Measurements from ENCODE around the gene ADGRG6. TPM values are rescaled to one million over a fixed set of nuclear protein-coding genes. Genes with fewer than 3 reads are reported as not detected.

The ADGRG6 gene
- total RNA-seq, 1 experiment from 2014 or later = 2.5 TPM

GRCh38 chr6:142455957-142456589, 154.3 kb downstream of the ADGRG6 start:
- Histone ChIP-seq H3K23me2 (ENCODE audit: insufficient read length, low read depth, low read length, poor library complexity, severe bottlenecking) (peaks cover 2% of the 10 kb centered on the region), H3K4me2 (ENCODE audit: insufficient read depth, insufficient read length, low read length) (no peak overlapping the region), H3K18ac (ENCODE audit: insufficient read length, low read depth, low read length) (no peak overlapping the region), H2AFZ (ENCODE audit: low read length) (no peak overlapping the region), H3K23ac (ENCODE audit: insufficient read length, low read depth, low read length) (no peak overlapping the region), H2AK5ac (ENCODE audit: insufficient read length, low read length) (no peak overlapping the region), H4K8ac (replicated peaks; ENCODE audit: insufficient read length, low read depth, low read length) (no peak overlapping the region), H2BK120ac (ENCODE audit: low read depth, low read length, poor library complexity, severe bottlenecking) (no peak overlapping the region), H2BK15ac (ENCODE audit: low read depth, low read length) (no peak overlapping the region), H3K9me3 (ENCODE audit: control insufficient read depth, low read depth, low read length) (no peaks in the 10 kb centered on the region), H3K56ac (ENCODE audit: insufficient read length, low read depth, low read length) (no peak overlapping the region), H3K79me2 (ENCODE audit: insufficient read depth, low read length) (no peaks in the 10 kb centered on the region), H3K4me1 (ENCODE audit: insufficient read depth, low read length) (no peaks in the 10 kb centered on the region), H4K20me1 (ENCODE audit: control insufficient read depth, insufficient read depth, insufficient read length) (no peaks in the 10 kb centered on the region), H4K91ac (ENCODE audit: insufficient read length, low read depth, low read length) (no peak overlapping the region), H2BK12ac (ENCODE audit: insufficient read length, low read depth, low read length) (no peak overlapping the region), H3K4ac (ENCODE audit: low read depth, low read length) (no peak overlapping the region), H4K5ac (ENCODE audit: insufficient read length, low read depth, low read length) (no peak overlapping the region), H3K27ac (ENCODE audit: insufficient read length, low read depth, low read length) (no peak overlapping the region), H3K9ac (ENCODE audit: extremely low read depth, insufficient read length, low read length) (no peak overlapping the region), H3T11ph (ENCODE audit: low read length) (no peak overlapping the region), H3K27me3 (ENCODE audit: insufficient read depth, low read length) (no peaks in the 10 kb centered on the region), H2BK5ac (ENCODE audit: insufficient read length, low read length) (no peak overlapping the region), H3K79me1 (ENCODE audit: insufficient read depth, low read depth, low read length, poor library complexity, severe bottlenecking) (no peaks in the 10 kb centered on the region), H3K14ac (ENCODE audit: insufficient read depth, low read length) (no peak overlapping the region), H2BK20ac (ENCODE audit: low read depth, low read length, poor library complexity, severe bottlenecking) (peak overlapping the region; percentile 26)
- no peaks in the 10 kb centered on the region; a peak in 2 of 5 replicates for H3K9me3 Mint-ChIP-seq
- no peak for DNase-seq
- H3K36me3 Mint-ChIP-seq (ENCODE audit: insufficient read depth in 1 of 3, low read depth in 3 of 3) = no peaks in the 10 kb centered on the region
- no peak overlapping the region for H3K27ac Mint-ChIP-seq
- no peak for TF ChIP-seq CTCF (conservative IDR thresholded peaks at IDR 0.05)
- no peak overlapping the region for H3K4me3 Mint-ChIP-seq
- WGBS (ENCODE audit: extremely low coverage, insufficient read length, low lambda C conversion rate) = no CpG with 5 or more reads among the region's 8 CpGs
- 0 out of 4 replicates have a peak, but pooled peaks cover 6% of the 10 kb centered on the region in 2 experiments for H3K4me1 Mint-ChIP-seq
- no peaks in the 10 kb centered on the region for H3K27me3 Mint-ChIP-seq (ENCODE audit: low read depth)
